H9 (cell line): ENCODE measurements around the gene LIPK. TPM values are rescaled to one million over a fixed set of nuclear protein-coding genes. Genes with fewer than 3 reads are reported as not detected.

Experiments
- DNase-seq: peaks from one replicate; pipeline ENCODE4 v3.0.0-alpha.2; 2017
- H2AFZ ChIP-seq: one replicate; pipeline ENCODE4 v1.6.1; 2013; ENCODE audit warnings: mild to moderate bottlenecking, low read length, control low read depth, moderate library complexity
- H2AK5ac ChIP-seq: 2 replicates; pipeline ENCODE4 v1.6.1; 2013; ENCODE audit warnings: low read length, control low read depth, mixed read lengths; ENCODE audit not compliant: insufficient read length
- H2BK120ac ChIP-seq: one replicate; pipeline ENCODE4 v1.6.1; 2013; ENCODE audit warnings: low read depth, mild to moderate bottlenecking, low read length, control low read depth, inconsistent platforms; ENCODE audit not compliant: poor library complexity, severe bottlenecking
- H2BK12ac ChIP-seq: 2 replicates; pipeline ENCODE4 v1.6.1; 2013; ENCODE audit warnings: low read length, control low read depth, mixed read lengths, low read depth; ENCODE audit not compliant: insufficient read length
- H2BK15ac ChIP-seq: 2 replicates; pipeline ENCODE4 v1.6.1; 2013; ENCODE audit warnings: low read depth, low read length, control low read depth
- H2BK20ac ChIP-seq: one replicate; pipeline ENCODE4 v1.6.1; 2013; ENCODE audit warnings: low read depth, mild to moderate bottlenecking, low read length, control low read depth, inconsistent platforms; ENCODE audit not compliant: poor library complexity, severe bottlenecking
- H2BK5ac ChIP-seq: 2 replicates; pipeline ENCODE4 v1.6.1; 2013; ENCODE audit warnings: low read length, control low read depth, mixed read lengths; ENCODE audit not compliant: insufficient read length
- H3K14ac ChIP-seq: 2 replicates; pipeline ENCODE4 v1.6.1; 2013; ENCODE audit warnings: low read length, control low read depth; ENCODE audit not compliant: insufficient read depth
- H3K18ac ChIP-seq: 2 replicates; pipeline ENCODE4 v1.6.1; 2013; ENCODE audit warnings: low read depth, mild to moderate bottlenecking, mixed read lengths, low read length, control low read depth; ENCODE audit not compliant: insufficient read length
- H3K23ac ChIP-seq: 2 replicates; pipeline ENCODE4 v1.6.1; 2013; ENCODE audit warnings: low read length, control low read depth, mixed read lengths, low read depth; ENCODE audit not compliant: insufficient read length
- H3K23me2 ChIP-seq: 2 replicates; pipeline ENCODE4 v1.6.1; 2013; ENCODE audit warnings: low read depth, mild to moderate bottlenecking, mixed read lengths, low read length, control low read depth; ENCODE audit not compliant: insufficient read length, poor library complexity, severe bottlenecking
- H3K27ac ChIP-seq: 2 replicates; pipeline ENCODE4 v1.5.1; 2013; ENCODE audit warnings: low read length, control low read depth, mixed read lengths, low read depth; ENCODE audit not compliant: insufficient read length
- H3K27me3 ChIP-seq: 2 replicates; pipeline ENCODE4 v1.6.1; 2013; ENCODE audit warnings: low read length, control low read depth, inconsistent platforms; ENCODE audit not compliant: insufficient read depth
- H3K4ac ChIP-seq: 2 replicates; pipeline ENCODE4 v1.6.1; 2013; ENCODE audit warnings: low read depth, mild to moderate bottlenecking, control low read depth, inconsistent platforms, low read length, moderate library complexity
- H3K4me1 ChIP-seq: 2 replicates; pipeline ENCODE4 v1.6.1; 2013; ENCODE audit warnings: low read length, control low read depth, inconsistent platforms; ENCODE audit not compliant: insufficient read depth
- H3K4me2 ChIP-seq: 2 replicates; pipeline ENCODE4 v1.6.1; 2013; ENCODE audit warnings: low read length, control low read depth, mixed read lengths; ENCODE audit not compliant: insufficient read length, insufficient read depth
- H3K56ac ChIP-seq: 2 replicates; pipeline ENCODE4 v1.6.1; 2013; ENCODE audit warnings: low read depth, mild to moderate bottlenecking, mixed read lengths, low read length, control low read depth; ENCODE audit not compliant: insufficient read length
- H3K79me1 ChIP-seq: 2 replicates; pipeline ENCODE4 v1.6.1; 2013; ENCODE audit warnings: low read depth, mild to moderate bottlenecking, moderate library complexity, low read length, control low read depth, inconsistent platforms; ENCODE audit not compliant: insufficient read depth, poor library complexity, severe bottlenecking
- H3K79me2 ChIP-seq: 2 replicates; pipeline ENCODE4 v1.6.1; 2013; ENCODE audit warnings: low read length, control low read depth, inconsistent platforms; ENCODE audit not compliant: insufficient read depth
- H3K9ac ChIP-seq: 2 replicates; pipeline ENCODE4 v1.6.1; 2013; ENCODE audit warnings: low read length, control low read depth, mixed read lengths; ENCODE audit not compliant: insufficient read length; ENCODE audit errors: extremely low read depth
- H3K9me3 ChIP-seq: one replicate; pipeline ENCODE4 v1.6.1; 2013; ENCODE audit warnings: low read depth, low read length, inconsistent platforms; ENCODE audit not compliant: control insufficient read depth
- H3T11ph ChIP-seq: one replicate; pipeline ENCODE4 v1.6.1; 2013; ENCODE audit warnings: mild to moderate bottlenecking, low read length, control low read depth, inconsistent platforms
- H4K20me1 ChIP-seq: one replicate; pipeline ENCODE4 v1.6.1; 2013; ENCODE audit not compliant: control insufficient read depth, insufficient read length, insufficient read depth
- H4K5ac ChIP-seq: 2 replicates; pipeline ENCODE4 v1.6.1; 2013; ENCODE audit warnings: low read depth, mild to moderate bottlenecking, mixed read lengths, low read length, control low read depth; ENCODE audit not compliant: insufficient read length
- H4K8ac ChIP-seq: replicated peaks from 2 replicates; pipeline ENCODE4 v1.6.1; 2013; ENCODE audit warnings: low read length, control low read depth, mixed read lengths, low read depth; ENCODE audit not compliant: insufficient read length
- H4K91ac ChIP-seq: 2 replicates; pipeline ENCODE4 v1.6.1; 2013; ENCODE audit warnings: low read depth, mild to moderate bottlenecking, moderate library complexity, mixed read lengths, low read length, control low read depth; ENCODE audit not compliant: insufficient read length
- H3K27ac Mint-ChIP-seq, 3 experiments: 2 replicates in 2 of 3; 3 replicates in 1 of 3; pipeline ENCODE4 v1.8.0; 2020 to 2021; ENCODE audit warnings: mixed read lengths in 3 of 3, mild to moderate bottlenecking in 1 of 3, moderate library complexity in 1 of 3
- H3K27me3 Mint-ChIP-seq: 2 replicates; pipeline ENCODE4 v1.8.0; 2021; ENCODE audit warnings: low read depth, mild to moderate bottlenecking, moderate library complexity, mixed read lengths
- H3K36me3 Mint-ChIP-seq, 3 experiments: 2 replicates in 2 of 3; 3 replicates in 1 of 3; pipeline ENCODE4 v1.8.0; 2020 to 2021; ENCODE audit warnings: low read depth in 3 of 3, mixed read lengths in 3 of 3; ENCODE audit not compliant: insufficient read depth in 1 of 3
- H3K4me1 Mint-ChIP-seq, 2 experiments: 2 replicates each; pipeline ENCODE4 v1.8.0; 2020; ENCODE audit warnings: mixed read lengths in 2 of 2
- H3K4me3 Mint-ChIP-seq, 2 experiments: 2 replicates in 1 of 2; 3 replicates in 1 of 2; pipeline ENCODE4 v1.8.0; 2020 to 2021; ENCODE audit warnings: mild to moderate bottlenecking in 2 of 2, mixed read lengths in 2 of 2, moderate library complexity in 1 of 2
- H3K9me3 Mint-ChIP-seq, 2 experiments: 2 replicates in 1 of 2; 3 replicates in 1 of 2; pipeline ENCODE4 v1.8.0; 2020; ENCODE audit warnings: mild to moderate bottlenecking in 2 of 2, mixed read lengths in 2 of 2, moderate library complexity in 1 of 2
- CTCF ChIP-seq: fragments of 200-600 bp; sonication (generic); conservative IDR thresholded peaks from 3 replicates; pipeline ENCODE4 v1.8.0; 2021; ENCODE audit warnings: antibody characterized with exemption, mild to moderate bottlenecking
- WGBS: extraction: QIAGEN DNeasy Blood & Tissue Kit; methylation state at CpG from one replicate; pipeline ENCODE4 v1.1.7; 2013; ENCODE audit warnings: missing lambda C conversion rate, low lambda C conversion rate, mixed read lengths; ENCODE audit not compliant: insufficient read length; ENCODE audit errors: extremely low coverage; 5-methylcytosine and 5-hydroxymethylcytosine counted together
- total RNA-seq: library from RNA; stranded (reverse); gene quantifications from 2 replicates; pipeline ENCODE4 v1.2.1, GENCODE V29; 2021

LIPK gene
- total RNA-seq, 1 experiment from 2014 or later: not detected

GRCh38 chr10:88762906-88763305 is 56.9 kb downstream of the LIPK start:
- no peak overlapping the region for H3K27ac Mint-ChIP-seq
- no CpG with 5 or more reads among the region's 1 CpG for WGBS

More at GRCh38 chr10:88762906-88763305, 56.9 kb downstream of the LIPK start:
- Histone ChIP-seq H3K4me2 (no peak overlapping the region), H4K91ac (no peak overlapping the region), H2AK5ac (no peak overlapping the region), H3K9ac (no peak overlapping the region), H3K4ac (no peak overlapping the region), H4K20me1 (no peaks in the 10 kb centered on the region), H2BK15ac (no peak overlapping the region), H4K8ac (no peak overlapping the region), H2BK5ac (no peak overlapping the region), H2BK12ac (no peak overlapping the region), H3K14ac (no peak overlapping the region), H2BK120ac (no peak overlapping the region), H3K18ac (no peak overlapping the region), H3K9me3 (no peaks in the 10 kb centered on the region), H3K56ac (no peak overlapping the region), H3K23me2 (no peaks in the 10 kb centered on the region), H3K27me3 (no peaks in the 10 kb centered on the region), H2AFZ (no peak overlapping the region), H2BK20ac (no peak overlapping the region), H3K4me1 (no peaks in the 10 kb centered on the region), H3K79me1 (no peaks in the 10 kb centered on the region), H3K27ac (no peak overlapping the region), H3K23ac (no peak overlapping the region), H3K79me2 (no peaks in the 10 kb centered on the region), H3T11ph (no peak overlapping the region), H4K5ac (no peak overlapping the region)
- no peak for TF ChIP-seq CTCF
- Mint-ChIP-seq H3K9me3 (no peaks in the 10 kb centered on the region), H3K27me3 (no peaks in the 10 kb centered on the region), H3K4me3 (no peak overlapping the region), H3K36me3 (no peaks in the 10 kb centered on the region), H3K4me1 (peaks cover 3% of the 10 kb centered on the region in 2 experiments; a peak in 3 of 4 replicates)
- no peak for DNase-seq
